ENCODE data around the gene ACY1.

ACY1 gene

DNA sequence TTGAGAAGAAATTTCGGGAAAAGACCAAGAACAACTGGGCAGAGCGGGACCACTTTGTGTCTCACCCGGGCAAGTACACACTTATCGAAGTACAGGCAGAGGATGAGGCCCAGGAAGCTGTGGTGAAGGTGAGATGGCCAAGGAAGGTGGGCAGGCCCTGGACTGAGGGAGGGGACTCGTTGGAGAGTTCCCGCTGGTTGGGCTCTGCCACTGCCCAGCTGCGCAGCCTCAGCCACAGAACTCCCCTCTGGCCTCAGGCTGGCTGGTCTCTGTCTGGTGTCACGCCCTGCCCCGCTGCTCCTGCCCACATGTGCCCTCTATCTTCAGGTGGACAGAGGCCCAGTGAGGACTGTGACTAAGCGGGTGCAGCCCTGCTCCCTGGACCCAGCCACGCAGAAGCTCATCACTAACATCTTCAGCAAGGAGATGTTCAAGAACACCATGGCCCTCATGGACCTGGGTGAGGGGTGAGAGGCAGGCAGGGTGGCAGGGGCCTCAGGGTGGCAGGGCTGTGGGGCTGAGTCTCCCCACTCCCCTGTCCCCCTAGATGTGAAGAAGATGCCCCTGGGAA, 38.8 kb upstream of the ACY1 start:
- Histone ChIP-seq H3K9me3 (replicated peaks; ENCODE audit: insufficient read depth, low read length) (no peaks in the 10 kb centered on the region), H3K4me3 (ENCODE audit: low read length) (no peak overlapping the region), H3K79me2 (ENCODE audit: low read length) (peaks cover 22% of the 10 kb centered on the region), H3K4me2 (ENCODE audit: low read depth, low read length) (no peak overlapping the region), H4K20me1 (ENCODE audit: insufficient read depth, low read length) (no peaks in the 10 kb centered on the region), H3K27ac (ENCODE audit: low read length) (no peak overlapping the region), H2AFZ (ENCODE audit: low read length) (no peak overlapping the region), H3K36me3 (replicated peaks; ENCODE audit: insufficient read depth, low read length) (no peaks in the 10 kb centered on the region), H3K4me1 (ENCODE audit: low read length) (peaks cover 15% of the 10 kb centered on the region), H3K9ac (ENCODE audit: low read length) (no peak overlapping the region), H3K27me3 (replicated peaks; ENCODE audit: insufficient read depth, low read length) (no peaks in the 10 kb centered on the region), H3K9me2 (replicated peaks; ENCODE audit: insufficient read depth, low read length) (no peaks in the 10 kb centered on the region), H3F3A (ENCODE audit: insufficient read depth, low read length) (no peaks in the 10 kb centered on the region)
- TF ChIP-seq EZH2phosphoT487 (IDR thresholded peaks at IDR 0.05; ENCODE audit: low read length) (no peak), EZH2 (optimal IDR thresholded peaks at IDR 0.05; ENCODE audit: low read depth, low read length) (no peak), CTCF (IDR thresholded peaks at IDR 0.05; ENCODE audit: low read length) (no peak)
- no peak for DNase-seq

DNA sequence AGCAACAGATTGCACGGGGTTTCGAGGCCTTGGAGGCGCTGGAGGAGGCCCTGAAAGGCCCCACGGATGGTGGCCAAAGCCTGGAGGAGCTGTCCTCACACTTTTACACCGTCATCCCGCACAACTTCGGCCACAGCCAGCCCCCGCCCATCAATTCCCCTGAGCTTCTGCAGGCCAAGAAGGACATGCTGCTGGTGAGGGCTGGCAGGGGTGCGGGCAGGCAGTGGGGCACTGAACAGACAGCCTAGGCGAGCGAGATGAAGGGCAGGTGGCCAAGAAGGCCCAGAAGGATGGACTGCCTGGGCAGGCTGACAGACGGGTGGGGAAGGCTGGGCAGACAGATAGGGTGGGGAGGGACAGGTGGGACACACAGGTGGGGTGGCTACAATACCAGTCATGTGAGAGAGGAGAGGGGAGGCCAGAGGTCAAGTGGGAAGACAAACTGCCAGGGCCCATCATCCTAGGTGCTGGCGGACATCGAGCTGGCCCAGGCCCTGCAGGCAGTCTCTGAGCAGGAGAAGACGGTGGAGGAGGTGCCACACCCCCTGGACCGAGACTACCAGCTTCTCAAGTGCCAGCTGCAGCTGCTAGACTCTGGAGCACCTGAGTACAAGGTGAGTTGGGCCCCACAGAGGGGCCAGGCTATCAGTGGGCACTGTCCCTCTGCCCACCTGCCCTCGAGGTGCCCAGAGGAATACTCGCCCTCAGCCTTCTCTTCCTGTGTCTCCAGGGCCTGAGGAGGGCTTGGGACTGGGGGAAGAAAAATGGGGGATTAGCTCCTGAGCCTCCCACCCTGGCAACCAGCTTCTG, 38.1 kb upstream of the ACY1 start:
- H3K9me2 ChIP-seq (replicated peaks; ENCODE audit: insufficient read depth, low read length) = no peaks in the 10 kb centered on the region
- H3K79me2 ChIP-seq (ENCODE audit: low read length) = peaks cover 15% of the 10 kb centered on the region
- TF ChIP-seq CTCF (IDR thresholded peaks at IDR 0.05; ENCODE audit: low read length) (no peak), EZH2phosphoT487 (IDR thresholded peaks at IDR 0.05; ENCODE audit: low read length) (no peak), EZH2 (optimal IDR thresholded peaks at IDR 0.05; ENCODE audit: low read depth, low read length) (no peak)
- H3K9me3 ChIP-seq (replicated peaks; ENCODE audit: insufficient read depth, low read length) = no peaks in the 10 kb centered on the region
- no peak overlapping the region for H3K9ac ChIP-seq (ENCODE audit: low read length)
- no peak overlapping the region for H2AFZ ChIP-seq (ENCODE audit: low read length)
- H3K4me1 ChIP-seq (ENCODE audit: low read length) = peaks cover 13% of the 10 kb centered on the region
- H3K4me2 ChIP-seq (ENCODE audit: low read depth, low read length) = no peak overlapping the region
- no peak overlapping the region for H3K27ac ChIP-seq (ENCODE audit: low read length)
- H3K36me3 ChIP-seq (replicated peaks; ENCODE audit: insufficient read depth, low read length) = no peaks in the 10 kb centered on the region
- H3F3A ChIP-seq (ENCODE audit: insufficient read depth, low read length) = no peaks in the 10 kb centered on the region
- no peak overlapping the region for H3K4me3 ChIP-seq (ENCODE audit: low read length)
- H3K27me3 ChIP-seq (replicated peaks; ENCODE audit: insufficient read depth, low read length) = no peaks in the 10 kb centered on the region
- DNase-seq = no peak
- H4K20me1 ChIP-seq (ENCODE audit: insufficient read depth, low read length) = no peaks in the 10 kb centered on the region

DNA sequence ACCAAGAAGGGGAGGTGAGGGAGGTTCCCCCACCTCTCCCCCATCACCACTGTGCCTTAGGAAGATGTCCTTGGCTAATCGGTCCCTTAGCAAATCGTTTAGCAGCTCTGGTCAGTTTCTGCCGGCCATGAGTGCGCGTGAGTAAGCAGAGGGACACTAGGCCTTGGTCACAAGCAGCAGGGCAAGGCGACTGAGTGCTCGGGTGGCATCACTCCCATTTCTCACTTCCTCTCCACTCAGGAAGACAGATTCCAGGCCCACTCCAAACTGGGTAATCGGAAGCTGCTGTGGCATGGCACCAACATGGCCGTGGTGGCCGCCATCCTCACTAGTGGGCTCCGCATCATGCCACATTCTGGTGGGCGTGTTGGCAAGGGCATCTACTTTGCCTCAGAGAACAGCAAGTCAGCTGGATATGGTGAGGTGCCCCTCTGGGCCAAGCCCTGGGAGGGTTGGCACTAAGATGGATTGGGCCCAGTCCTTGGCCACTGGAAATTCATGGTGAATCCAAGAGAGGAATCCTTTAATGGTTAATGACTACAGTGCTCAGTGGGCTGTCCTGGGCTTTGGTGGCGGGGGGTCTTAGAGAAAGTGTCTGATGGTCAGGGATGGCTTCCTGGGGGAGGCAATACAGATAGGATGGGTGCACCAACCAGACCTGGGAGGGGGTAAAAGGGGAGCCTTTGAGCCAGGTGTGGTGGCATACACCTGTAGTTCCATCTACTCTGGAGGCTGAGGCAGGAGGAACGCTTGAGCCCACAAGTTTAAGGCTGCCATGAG, 37.2 kb upstream of the ACY1 start:
- Histone ChIP-seq H4K20me1 (ENCODE audit: insufficient read depth, low read length) (no peaks in the 10 kb centered on the region), H3K4me2 (ENCODE audit: low read depth, low read length) (no peak overlapping the region), H3K27ac (ENCODE audit: low read length) (no peak overlapping the region), H3K9me2 (replicated peaks; ENCODE audit: insufficient read depth, low read length) (no peaks in the 10 kb centered on the region), H3K79me2 (ENCODE audit: low read length) (peaks cover 6% of the 10 kb centered on the region), H2AFZ (ENCODE audit: low read length) (no peak overlapping the region), H3K4me3 (ENCODE audit: low read length) (no peak overlapping the region), H3K9me3 (replicated peaks; ENCODE audit: insufficient read depth, low read length) (no peaks in the 10 kb centered on the region), H3K4me1 (ENCODE audit: low read length) (0 out of 2 replicates have a peak, but pooled peaks cover 6% of the 10 kb centered on the region), H3F3A (ENCODE audit: insufficient read depth, low read length) (no peaks in the 10 kb centered on the region), H3K27me3 (replicated peaks; ENCODE audit: insufficient read depth, low read length) (no peaks in the 10 kb centered on the region), H3K36me3 (replicated peaks; ENCODE audit: insufficient read depth, low read length) (no peaks in the 10 kb centered on the region), H3K9ac (ENCODE audit: low read length) (no peak overlapping the region)
- TF ChIP-seq EZH2 (optimal IDR thresholded peaks at IDR 0.05; ENCODE audit: low read depth, low read length) (no peak), EZH2phosphoT487 (IDR thresholded peaks at IDR 0.05; ENCODE audit: low read length) (no peak), CTCF (IDR thresholded peaks at IDR 0.05; ENCODE audit: low read length) (no peak)
- DNase-seq = no peak

Measured in MM.1S (cell line).